H1 (cell line): ENCODE measurements around the gene LEMD2.

ENCODE experiments used
- ASH2L ChIP-seq: fragments of 200-600, 300-600 bp; sonication (generic); IDR thresholded peaks from one replicate; pipeline ENCODE4 v1.7.1; 2017; ENCODE audit warnings: low read length
- BCL11A ChIP-seq, 2 experiments: IDR thresholded peaks; one replicate each; pipeline ENCODE4 v1.6.1; 2011; ENCODE audit warnings: low read depth in 2 of 2, low read length in 2 of 2, mild to moderate bottlenecking in 2 of 2
- CEBPB ChIP-seq: IDR thresholded peaks from 2 replicates; pipeline ENCODE4 v1.6.1; 2012; ENCODE audit warnings: low read depth, low read length
- CHD2 ChIP-seq: IDR thresholded peaks from 2 replicates; pipeline ENCODE4 v1.6.1; 2012; ENCODE audit warnings: low read length, improper control_type of control experiment
- CTCF ChIP-seq, 3 experiments: IDR thresholded peaks; 1 replicate in 2 of 3; 2 replicates in 1 of 3; pipeline versions ENCODE4 v1.5.1 to v1.6.1; 2011; ENCODE audit warnings: low read length in 3 of 3, mild to moderate bottlenecking in 3 of 3, inconsistent platforms in 2 of 3, low read depth in 1 of 3, moderate library complexity in 1 of 3; ENCODE audit not compliant: insufficient read depth in 1 of 3; ENCODE audit errors: control extremely low read depth in 1 of 3
- NRF1 ChIP-seq: IDR thresholded peaks from 2 replicates; pipeline ENCODE4 v1.6.1; 2011; ENCODE audit warnings: mild to moderate bottlenecking, low read depth, low read length, improper control_type of control experiment
- POLR2A ChIP-seq, 2 experiments: IDR thresholded peaks; 1 replicate in 1 of 2; 2 replicates in 1 of 2; pipeline ENCODE4 v1.6.1; 2011; ENCODE audit warnings: low read depth in 2 of 2, low read length in 2 of 2, mild to moderate bottlenecking in 2 of 2; ENCODE audit errors: control extremely low read depth in 1 of 2
- RNF2 ChIP-seq: fragments of 200-900, 300-1000 bp; sonication (generic); IDR thresholded peaks from 2 replicates; pipeline ENCODE4 v1.7.1; 2016; ENCODE audit warnings: borderline replicate concordance, low read depth, mild to moderate bottlenecking, antibody characterized with exemption, low read length; ENCODE audit not compliant: poor library complexity, severe bottlenecking; ENCODE audit errors: missing control alignments
- TAF1 ChIP-seq: IDR thresholded peaks from 2 replicates; pipeline ENCODE4 v1.6.1; 2011; ENCODE audit warnings: mild to moderate bottlenecking, low read depth, low read length
- ZNF274 ChIP-seq: IDR thresholded peaks from 2 replicates; pipeline ENCODE4 v1.7.0; 2012; ENCODE audit warnings: low read length, borderline replicate concordance; ENCODE audit errors: extremely low read depth

GRCh38 chr6:33761922-33762629, 26.9 kb downstream of the LEMD2 start:
- no peak for TF ChIP-seq BCL11A (IDR thresholded peaks at IDR 0.05; ENCODE audit: low read depth in 2 of 2, low read length in 2 of 2)
- no peak for TF ChIP-seq RNF2
- TF ChIP-seq TAF1, result no peak
- no peak for TF ChIP-seq POLR2A (IDR thresholded peaks at IDR 0.05; ENCODE audit: control extremely low read depth in 1 of 2, low read depth in 2 of 2, low read length in 2 of 2)
- peak in 2 of 3 experiments; percentile 80 to 81; a peak in 3 of 4 replicates for TF ChIP-seq CTCF (IDR thresholded peaks at IDR 0.05; ENCODE audit: control extremely low read depth in 1 of 3, insufficient read depth in 1 of 3, low read depth in 1 of 3, low read length in 3 of 3)
- no peak for TF ChIP-seq NRF1
- TF ChIP-seq CEBPB, result no peak
- no peak for TF ChIP-seq ASH2L
- no peak for TF ChIP-seq CHD2
- no peak for TF ChIP-seq ZNF274
